ENCODE measurements around the gene ZC3H4.

- no peak for TF ChIP-seq EZH2 (IDR thresholded peaks at IDR 0.05; ENCODE audit: borderline replicate concordance, control insufficient read depth, low read depth, low read length)
- no peak for TF ChIP-seq NR2C2 (IDR thresholded peaks at IDR 0.05; ENCODE audit: borderline replicate concordance, control insufficient read depth, insufficient read length, low read depth)
- TF ChIP-seq ZNF217 (IDR thresholded peaks at IDR 0.05), result no peak
- no peak for TF ChIP-seq SMAD1 (IDR thresholded peaks at IDR 0.05; ENCODE audit: low read depth, partially characterized antibody)
- TF ChIP-seq CTCF (IDR thresholded peaks at IDR 0.05 in 2 of 3, conservative IDR thresholded peaks at IDR 0.05 in 1 of 3; ENCODE audit: control insufficient read depth in 2 of 3, extremely low read depth in 1 of 3, insufficient read depth in 1 of 3, low read depth in 3 of 3, low read length in 3 of 3), result no peak
- no peak for TF ChIP-seq TCF7 (IDR thresholded peaks at IDR 0.05; ENCODE audit: borderline replicate concordance)
Observed at GRCh38 chr19:47095476-47096099, 18.0 kb downstream of the ZC3H4 start.

All from GM12878 (cell line).